Measurements from ENCODE around the gene PLS1. TPM values are rescaled to one million over a fixed set of nuclear protein-coding genes. Genes with fewer than 3 reads are reported as not detected.

Gene PLS1
- total and polyA plus RNA-seq, 5 experiments from 2014 or later: 3.2 to 6.1 (median 4.3) TPM

Other genes starting within 250 kb of the PLS1 start
- gene XRN1, start 148.4 kb upstream of the PLS1 start, total RNA-seq: 100 to 1,000 TPM in 1 of 2 experiments, 10 to 100 TPM in 1; 89.7 to 117 TPM
- 10 to 100 TPM; 55.7 to 66.0 (median 57.4) TPM for gene XRN1, start 148.4 kb upstream of the PLS1 start, polyA plus RNA-seq
- gene ATR, start 17.7 kb upstream of the PLS1 start, total RNA-seq: 10 to 100 TPM; 47.1 to 49.9 TPM
- gene ATR, start 17.7 kb upstream of the PLS1 start, polyA plus RNA-seq: 10 to 100 TPM; 10.5 to 11.6 (median 11.5) TPM
- 1 to 10 TPM; 4.5 to 5.2 TPM for gene TRPC1, start 127.6 kb downstream of the PLS1 start, total RNA-seq
- 1 to 10 TPM in 1 of 3 donors, under 1 TPM in 2; 0.66 to 1.7 (median 0.82) TPM for gene TRPC1, start 127.6 kb downstream of the PLS1 start, polyA plus RNA-seq